HPDE6-E6E7 (cell line): ENCODE measurements around the gene UBFD1.
"Not testable (repeated sequence)": the region's sequence is repeated elsewhere in the genome, so short reads cannot be mapped to it uniquely, and the experiment has no call there.

Experiments used
- DNase-seq: peaks from one replicate; pipeline ENCODE4 v3.0.0; 2011; ENCODE audit warnings: missing footprints; ENCODE audit errors: extremely low spot score

UBFD1 gene

GRCh38 chr16:23567602-23568001, 10.1 kb downstream of the UBFD1 start:
- DNase-seq = no peak

GRCh38 chr16:23570992-23571632, 13.6 kb downstream of the UBFD1 start:
- no peak for DNase-seq

GRCh38 chr16:23571895-23572294, 14.4 kb downstream of the UBFD1 start:
- DNase-seq = no peak

- DNase-seq = no peak
Observed at GRCh38 chr16:23572394-23572793, 14.9 kb downstream of the UBFD1 start.

- no peak for DNase-seq
Observed at GRCh38 chr16:23573817-23574216, 16.3 kb downstream of the UBFD1 start.

- no peak for DNase-seq
Observed at GRCh38 chr16:23575834-23576233, 18.3 kb downstream of the UBFD1 start.

GRCh38 chr16:23577493-23577892, 20.0 kb downstream of the UBFD1 start:
- DNase-seq = no peak

GRCh38 chr16:23578101-23578830, 20.7 kb downstream of the UBFD1 start:
- no peak for DNase-seq

- DNase-seq = no peak
Observed at GRCh38 chr16:23579371-23579770, 21.8 kb downstream of the UBFD1 start.

- DNase-seq = no peak
Observed at GRCh38 chr16:23580391-23580790, 22.9 kb downstream of the UBFD1 start.

GRCh38 chr16:23581764-23582163, 24.2 kb downstream of the UBFD1 start:
- no peak for DNase-seq

GRCh38 chr16:23583271-23583670, 25.7 kb downstream of the UBFD1 start:
- not testable (repeated sequence) for DNase-seq

- no peak for DNase-seq
Observed at GRCh38 chr16:23584186-23585076, 26.9 kb downstream of the UBFD1 start.

- no peak for DNase-seq
Observed at GRCh38 chr16:23587726-23588125, 30.2 kb downstream of the UBFD1 start.

- no peak for DNase-seq
Observed at GRCh38 chr16:23590181-23590580, 32.7 kb downstream of the UBFD1 start.

- DNase-seq = no peak
Observed at GRCh38 chr16:23594186-23594585, 36.7 kb downstream of the UBFD1 start.

- DNase-seq = no peak
Observed at GRCh38 chr16:23595246-23595950, 37.9 kb downstream of the UBFD1 start.

GRCh38 chr16:23595951-23596720, 38.6 kb downstream of the UBFD1 start, which contains the start of gene NDUFAB1:
TSS of gene NDUFAB1 (minus strand) at chr16:23596316. CDS start at chr16:23596290, 26 bp downstream.
- DNase-seq = peak; percentile 80

- DNase-seq = peak; percentile 9
Observed at GRCh38 chr16:23597003-23597756, 39.7 kb downstream of the UBFD1 start.

GRCh38 chr16:23607726-23608125, 50.2 kb downstream of the UBFD1 start:
- no peak for DNase-seq
